PC-3 (cell line): ENCODE measurements around the gene VPS50. TPM values are rescaled to one million over a fixed set of nuclear protein-coding genes. Genes with fewer than 3 reads are reported as not detected.

Experiments
- ATAC-seq: fragments of 200-7000 bp; cut with Tn5 transposase; 2 replicates; pipeline ENCODE4 v1.9.1; 2020; ENCODE audit warnings: mild to moderate bottlenecking, moderate library complexity
- BruUV-seq: library from RNA; stranded (reverse); fragments of 400-500 nt; replicated peaks from 2 replicates; lab custom pipeline; 2021; lab: Mats Ljungman, UMichigan
- CTCF ChIA-PET: fragments of 300-600 bp; sonication (Branson Sonifier 250); formaldehyde crosslinking; loops from one replicate; lab custom pipeline; 2022; ENCODE audit warnings: antibody characterized with exemption; lab: Charles Lee
- POLR2A ChIA-PET: fragments of 300-600 bp; sonication (Branson Sonifier 250); formaldehyde crosslinking; loops from one replicate; lab custom pipeline; 2022; ENCODE audit warnings: antibody characterized with exemption; ENCODE audit not compliant: unreplicated experiment; lab: Charles Lee
- DNase-seq: peaks from one replicate; pipeline ENCODE4 v3.0.0-alpha.2; 2015
- H2AFZ ChIP-seq: fragments of 300-600 bp; sonication (generic); 2 replicates; pipeline ENCODE4 v1.6.0; 2016; ENCODE audit warnings: antibody characterized with exemption, low read length
- H3F3A ChIP-seq: fragments of 300-600 bp; sonication (generic); one replicate; pipeline ENCODE4 v1.6.0; 2017; ENCODE audit warnings: antibody characterized with exemption, low read length, control low read depth, mild to moderate bottlenecking; ENCODE audit not compliant: unreplicated experiment
- H3K27ac ChIP-seq: fragments of 300-600 bp; sonication (generic); 2 replicates; pipeline ENCODE4 v1.5.1; 2016; ENCODE audit warnings: mild to moderate bottlenecking, low read length
- H3K27me3 ChIP-seq: fragments of 300-600 bp; sonication (generic); 2 replicates; pipeline ENCODE4 v1.6.1; 2016; ENCODE audit warnings: low read length, mixed read lengths
- H3K36me3 ChIP-seq: fragments of 300-600 bp; sonication (generic); 2 replicates; pipeline ENCODE4 v1.6.1; 2016; ENCODE audit warnings: low read depth, mixed run types, low read length, mixed read lengths
- H3K4me1 ChIP-seq: fragments of 300-600 bp; sonication (generic); 2 replicates; pipeline ENCODE4 v1.5.1; 2016; ENCODE audit warnings: low read length; ENCODE audit not compliant: insufficient read depth
- H3K4me2 ChIP-seq: fragments of 300-600 bp; sonication (generic); 2 replicates; pipeline ENCODE4 v1.6.0; 2016; ENCODE audit warnings: low read length
- H3K4me3 ChIP-seq: fragments of 300-600 bp; sonication (generic); 2 replicates; pipeline ENCODE4 v1.5.1; 2016; ENCODE audit warnings: mild to moderate bottlenecking, low read length, mixed read lengths
- H3K79me2 ChIP-seq: fragments of 300-600 bp; sonication (generic); 2 replicates; pipeline ENCODE4 v1.6.1; 2017; ENCODE audit warnings: low read length, mixed read lengths
- H3K9ac ChIP-seq: fragments of 300-600 bp; sonication (generic); 2 replicates; pipeline ENCODE4 v1.6.0; 2016; ENCODE audit warnings: mild to moderate bottlenecking, low read length
- H3K9me2 ChIP-seq: fragments of 300-600 bp; sonication (generic); replicated peaks from 2 replicates; pipeline ENCODE4 v1.6.1; 2016; ENCODE audit warnings: mixed run types, low read length, mixed read lengths
- H3K9me3 ChIP-seq: fragments of 300-600 bp; sonication (generic); 2 replicates; pipeline ENCODE4 v1.6.1; 2016; ENCODE audit warnings: low read length, mixed read lengths
- H4K20me1 ChIP-seq: fragments of 300-600 bp; sonication (generic); 2 replicates; pipeline ENCODE4 v1.6.1; 2016; ENCODE audit warnings: low read length, mixed read lengths
- CTCF ChIP-seq: fragments of 300-600 bp; sonication (generic); conservative IDR thresholded peaks from 2 replicates; pipeline ENCODE4 v1.5.1; 2017; ENCODE audit warnings: antibody characterized with exemption, low read depth, mild to moderate bottlenecking, low read length
- EZH2 ChIP-seq: fragments of 300-600 bp; sonication (generic); IDR thresholded peaks from one replicate; pipeline ENCODE4 v1.6.1; 2017; ENCODE audit warnings: antibody characterized with exemption, mild to moderate bottlenecking, low read length; ENCODE audit not compliant: unreplicated experiment
- EZH2phosphoT487 ChIP-seq: fragments of 300-600 bp; sonication (generic); IDR thresholded peaks from 2 replicates; pipeline ENCODE4 v1.6.1; 2018; ENCODE audit warnings: mild to moderate bottlenecking, antibody characterized with exemption, low read length, borderline replicate concordance
- intact Hi-C: fragments of 100-400 bp; cut with micrococcal nuclease; formaldehyde crosslinking; loops from 2 replicates; pipeline ENCODE4 v1.9.0; 2023
- total RNA-seq: library from RNA; depleted of rRNA; stranded (reverse); fragments of >200 nt; gene quantifications from 2 replicates; pipeline ENCODE4 v1.2.3, GENCODE V29; 2014

The VPS50 gene
- total RNA-seq, 1 experiment from 2014 or later = 16.7 TPM

GRCh38 chr7:93238131-93238530, 6.0 kb downstream of the VPS50 start:
- H4K20me1 ChIP-seq = no peaks in the 10 kb centered on the region
- H3K27me3 ChIP-seq = no peaks in the 10 kb centered on the region
- no peak overlapping the region for H3K9ac ChIP-seq
- POLR2A ChIA-PET = no interaction called here
- H3K4me2 ChIP-seq = no peak overlapping the region
- no peaks in the 10 kb centered on the region for H3K9me2 ChIP-seq
- H3K36me3 ChIP-seq = no peaks in the 10 kb centered on the region; the same call in 1 of the 2 replicates
- BruUV-seq = no TSS peak
- H3K27ac ChIP-seq = no peak overlapping the region
- H3F3A ChIP-seq = no peaks in the 10 kb centered on the region
- no peak overlapping the region for H2AFZ ChIP-seq
- intact Hi-C loops = loop anchor here (10.0 kb wide), 1 partner anchor 403 kb away; the partner anchor contains the start of gene CDK6
- no peak overlapping the region for H3K4me3 ChIP-seq
- DNase-seq (no peak), ATAC-seq (no peak)
- no peaks in the 10 kb centered on the region for H3K9me3 ChIP-seq
- H3K4me1 ChIP-seq = peaks cover 2% of the 10 kb centered on the region
- CTCF ChIA-PET = no interaction called here
- H3K79me2 ChIP-seq = peaks cover 45% of the 10 kb centered on the region
- TF ChIP-seq CTCF = no peak
- TF ChIP-seq EZH2phosphoT487 = no peak
- no peak for TF ChIP-seq EZH2

GRCh38 chr7:93238748-93239147, 6.6 kb downstream of the VPS50 start:
- DNase-seq = no peak
- Histone ChIP-seq H3K27ac (no peak overlapping the region), H3K9me2 (no peaks in the 10 kb centered on the region), H3K4me1 (no peaks in the 10 kb centered on the region), H4K20me1 (no peaks in the 10 kb centered on the region), H3K4me2 (no peak overlapping the region), H3K9ac (no peak overlapping the region), H3K79me2 (peaks cover 38% of the 10 kb centered on the region), H3F3A (no peaks in the 10 kb centered on the region), H3K27me3 (no peaks in the 10 kb centered on the region), H3K36me3 (no peaks in the 10 kb centered on the region; the same call in 1 of the 2 replicates), H3K9me3 (no peaks in the 10 kb centered on the region), H2AFZ (no peak overlapping the region), H3K4me3 (no peak overlapping the region)
- no peak for TF ChIP-seq EZH2phosphoT487
- no peak for TF ChIP-seq EZH2
- no peak for TF ChIP-seq CTCF
- BruUV-seq = no TSS peak
- CTCF ChIA-PET = no interaction called here
- no peak for ATAC-seq
- intact Hi-C loops = loop anchor here (10.0 kb wide), 1 partner anchor 404 kb away; the partner anchor contains the start of gene CDK6
- POLR2A ChIA-PET = no interaction called here

- ChIA-PET CTCF (interaction anchor here (0.6 kb wide), 1 partner anchor 559 kb away, joined by 7 read pairs; no protein-coding TSS in a partner anchor), POLR2A (no interaction called here)
- Histone ChIP-seq H3K4me1 (no peaks in the 10 kb centered on the region), H3K4me3 (no peak overlapping the region), H3K36me3 (no peaks in the 10 kb centered on the region; the same call in 1 of the 2 replicates), H3F3A (no peaks in the 10 kb centered on the region), H3K4me2 (no peak overlapping the region), H3K27ac (no peak overlapping the region), H3K79me2 (peaks cover 28% of the 10 kb centered on the region), H3K9me2 (no peaks in the 10 kb centered on the region), H3K9me3 (no peaks in the 10 kb centered on the region), H3K27me3 (no peaks in the 10 kb centered on the region), H2AFZ (no peak overlapping the region), H4K20me1 (no peaks in the 10 kb centered on the region), H3K9ac (no peak overlapping the region)
- DNase-seq = no peak
- no TSS peak for BruUV-seq
- TF ChIP-seq EZH2 = no peak
- TF ChIP-seq CTCF = no peak
- intact Hi-C loops = loop anchor here (10.0 kb wide), 1 partner anchor 405 kb away; the partner anchor contains the start of gene CDK6
- no peak for ATAC-seq
Measured at GRCh38 chr7:93239824-93240223, 7.7 kb downstream of the VPS50 start.
